Mammary epithelial cell (primary cell): ENCODE measurements around the gene FITM2.

Experiments
- EZH2 ChIP-seq: IDR thresholded peaks from 2 replicates; pipeline ENCODE4 v1.6.1; 2012; ENCODE audit warnings: low read length, inconsistent platforms, borderline replicate concordance
- TF ChIP-seq, protein P1 (sequence below), 2 donors: IDR thresholded peaks in 1 of 2; conservative IDR thresholded peaks in 1 of 2; 2 replicates each; pipeline ENCODE4 v1.5.1; 2011 to 2012; ENCODE audit warnings: inconsistent platforms in 2 of 2, low read length in 2 of 2, mild to moderate bottlenecking in 2 of 2, control low read depth in 1 of 2, low read depth in 1 of 2; ENCODE audit not compliant: insufficient read depth in 1 of 2; ENCODE audit errors: extremely low read depth in 1 of 2

DNA sequence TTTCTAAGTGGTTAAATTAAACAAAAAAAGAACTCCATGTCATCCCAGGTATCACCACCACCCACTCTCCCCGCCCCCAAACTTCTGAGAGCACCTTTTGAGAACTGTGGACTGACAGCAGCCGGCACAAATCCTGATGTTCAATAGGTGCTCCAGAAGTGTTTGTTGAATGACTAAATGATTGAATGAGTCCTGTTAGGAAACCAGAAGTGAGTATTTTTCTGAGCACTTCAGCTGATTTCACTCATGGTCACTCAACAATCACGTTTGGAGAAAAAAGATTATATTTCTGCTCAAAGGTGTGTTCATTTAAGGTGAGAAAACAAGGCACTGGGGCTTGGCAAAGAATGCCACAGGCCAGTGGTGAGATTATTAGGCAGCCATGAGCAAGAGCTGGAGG, 38.3 kb upstream of the FITM2 start:
- TF ChIP-seq, protein P1, sequence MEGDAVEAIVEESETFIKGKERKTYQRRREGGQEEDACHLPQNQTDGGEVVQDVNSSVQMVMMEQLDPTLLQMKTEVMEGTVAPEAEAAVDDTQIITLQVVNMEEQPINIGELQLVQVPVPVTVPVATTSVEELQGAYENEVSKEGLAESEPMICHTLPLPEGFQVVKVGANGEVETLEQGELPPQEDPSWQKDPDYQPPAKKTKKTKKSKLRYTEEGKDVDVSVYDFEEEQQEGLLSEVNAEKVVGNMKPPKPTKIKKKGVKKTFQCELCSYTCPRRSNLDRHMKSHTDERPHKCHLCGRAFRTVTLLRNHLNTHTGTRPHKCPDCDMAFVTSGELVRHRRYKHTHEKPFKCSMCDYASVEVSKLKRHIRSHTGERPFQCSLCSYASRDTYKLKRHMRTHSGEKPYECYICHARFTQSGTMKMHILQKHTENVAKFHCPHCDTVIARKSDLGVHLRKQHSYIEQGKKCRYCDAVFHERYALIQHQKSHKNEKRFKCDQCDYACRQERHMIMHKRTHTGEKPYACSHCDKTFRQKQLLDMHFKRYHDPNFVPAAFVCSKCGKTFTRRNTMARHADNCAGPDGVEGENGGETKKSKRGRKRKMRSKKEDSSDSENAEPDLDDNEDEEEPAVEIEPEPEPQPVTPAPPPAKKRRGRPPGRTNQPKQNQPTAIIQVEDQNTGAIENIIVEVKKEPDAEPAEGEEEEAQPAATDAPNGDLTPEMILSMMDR (conservative IDR thresholded peaks at IDR 0.05 in 1 of 2, IDR thresholded peaks at IDR 0.05 in 1 of 2; ENCODE audit: extremely low read depth in 1 of 2, insufficient read depth in 1 of 2, low read depth in 1 of 2, low read length in 2 of 2): no peak
- no peak for TF ChIP-seq EZH2
